Activated T-cell treated with anti-CD3 and anti-CD28 coated beads for 48 hours (primary cell): ENCODE data around the gene MGME1.
A peak's percentile ranks its signal among the peaks of the same experiment; 100 is the strongest.
"Not testable (repeated sequence)": the region's sequence is repeated elsewhere in the genome, so short reads cannot be mapped to it uniquely, and the experiment has no call there.

Experiments
- DNase-seq: peaks from one replicate; pipeline ENCODE4 v3.0.0-alpha.2; 2020; ENCODE audit warnings: low read depth

Gene MGME1

GRCh38 chr20:17960400-17960885 lies 8.4 kb upstream of the MGME1 start:
- DNase-seq: not testable (repeated sequence)

GRCh38 chr20:17960927-17961586 lies 7.8 kb upstream of the MGME1 start:
- DNase-seq: no peak

- DNase-seq: no peak
These were observed 7.3 kb upstream of the MGME1 start for GRCh38 chr20:17961587-17961940.

GRCh38 chr20:17963114-17963897 lies 5.5 kb upstream of the MGME1 start:
- no peak for DNase-seq

GRCh38 chr20:17964073-17964472 lies 4.7 kb upstream of the MGME1 start:
- no peak for DNase-seq

- no peak for DNase-seq
These were observed 4.2 kb upstream of the MGME1 start for GRCh38 chr20:17964632-17965031.

GRCh38 chr20:17965042-17965697 lies 3.6 kb upstream of the MGME1 start:
- DNase-seq: no peak

GRCh38 chr20:17966432-17967310 lies 2.1 kb upstream of the MGME1 start:
- DNase-seq: no peak

- no peak for DNase-seq
These were observed 1.1 kb upstream of the MGME1 start for GRCh38 chr20:17967521-17968365.

GRCh38 chr20:17969278-17969883 lies 563 bp downstream of the MGME1 start:
- no peak for DNase-seq

- DNase-seq: no peak
These were observed 1.1 kb downstream of the MGME1 start for GRCh38 chr20:17969884-17970409.

- DNase-seq: no peak
These were observed 2.6 kb downstream of the MGME1 start for GRCh38 chr20:17971300-17972013.

- DNase-seq: no peak
These were observed 3.3 kb downstream of the MGME1 start for GRCh38 chr20:17972121-17972520.

- DNase-seq: no peak
These were observed 7.5 kb downstream of the MGME1 start for GRCh38 chr20:17976305-17976704.

- DNase-seq: no peak
These were observed 16.7 kb downstream of the MGME1 start for GRCh38 chr20:17985388-17986018.

GRCh38 chr20:17987988-17988387 lies 19.2 kb downstream of the MGME1 start:
- no peak for DNase-seq

- DNase-seq: no peak
These were observed 21.6 kb downstream of the MGME1 start for GRCh38 chr20:17990278-17990972.

- DNase-seq: peak; percentile 39
These were observed 23.4 kb downstream of the MGME1 start for GRCh38 chr20:17992224-17992637.
